RWPE2 (cell line): ENCODE measurements around the gene SCFD1.
"Not testable (repeated sequence)": the region's sequence is repeated elsewhere in the genome, so short reads cannot be mapped to it uniquely, and the experiment has no call there.

Source experiments
- ATAC-seq: fragments of 200-7000 bp; cut with Tn5 transposase; 3 replicates; pipeline ENCODE4 v1.9.1; 2021; ENCODE audit warnings: low read depth
- DNase-seq: peaks from one replicate; pipeline ENCODE4 v3.0.0-alpha.2; 2020; ENCODE audit warnings: low spot score
- H3K27ac ChIP-seq: fragments of 450-650 bp; 2 replicates; pipeline ENCODE4 v1.5.1; 2017; ENCODE audit warnings: mild to moderate bottlenecking; ENCODE audit not compliant: poor library complexity, severe bottlenecking
- H3K27me3 ChIP-seq: fragments of 250-450 bp; sonication (Bioruptor Pico); 2 replicates; pipeline ENCODE4 v1.5.1; 2021; ENCODE audit warnings: mild to moderate bottlenecking, moderate library complexity; ENCODE audit not compliant: insufficient read depth, poor library complexity, severe bottlenecking
- H3K36me3 ChIP-seq: fragments of 250-450 bp; sonication (Bioruptor Pico); 2 replicates; pipeline ENCODE4 v1.5.1; 2020; ENCODE audit warnings: low read depth, mild to moderate bottlenecking, moderate library complexity
- H3K4me1 ChIP-seq: fragments of 250-450 bp; sonication (Bioruptor Pico); 2 replicates; pipeline ENCODE4 v1.5.1; 2021; ENCODE audit warnings: mild to moderate bottlenecking, moderate library complexity; ENCODE audit not compliant: insufficient read depth, poor library complexity, severe bottlenecking
- H3K4me3 ChIP-seq: fragments of 250-450 bp; sonication (Bioruptor Pico); 2 replicates; pipeline ENCODE4 v1.5.1; 2021; ENCODE audit warnings: mild to moderate bottlenecking, moderate library complexity; ENCODE audit not compliant: severe bottlenecking
- H3K9me3 ChIP-seq: fragments of 250-450 bp; sonication (Bioruptor Pico); 2 replicates; pipeline ENCODE4 v1.5.1; 2021; ENCODE audit warnings: mild to moderate bottlenecking, moderate library complexity; ENCODE audit not compliant: severe bottlenecking
- CTCF ChIP-seq: fragments of 450-650 bp; IDR thresholded peaks from one replicate; pipeline ENCODE4 v1.5.1; 2017; ENCODE audit warnings: mild to moderate bottlenecking, moderate library complexity; ENCODE audit not compliant: poor library complexity, severe bottlenecking

Gene SCFD1

GRCh38 chr14:30641207-30641606 is 19.1 kb downstream of the SCFD1 start:
- no peak for TF ChIP-seq CTCF
- Histone ChIP-seq H3K36me3 (peaks cover 99% of the 10 kb centered on the region), H3K27me3 (no peaks in the 10 kb centered on the region), H3K9me3 (peaks cover 5% of the 10 kb centered on the region), H3K4me3 (no peak overlapping the region), H3K4me1 (no peaks in the 10 kb centered on the region), H3K27ac (no peak overlapping the region)
- ATAC-seq (no peak), DNase-seq (no peak)

- not testable (repeated sequence) for H3K4me1 ChIP-seq, H3K27ac ChIP-seq, DNase-seq, ATAC-seq, H3K27me3 ChIP-seq, H3K9me3 ChIP-seq, H3K4me3 ChIP-seq
- peaks cover 81% of the 10 kb centered on the region for H3K36me3 ChIP-seq
Observed at GRCh38 chr14:30644462-30644861, 22.3 kb downstream of the SCFD1 start.

- Histone ChIP-seq H3K4me3 (no peak overlapping the region), H3K9me3 (peaks cover 5% of the 10 kb centered on the region), H3K4me1 (no peaks in the 10 kb centered on the region), H3K36me3 (peaks cover 81% of the 10 kb centered on the region), H3K27ac (no peak overlapping the region), H3K27me3 (no peaks in the 10 kb centered on the region)
- DNase-seq (no peak), ATAC-seq (no peak)
- no peak for TF ChIP-seq CTCF
Observed at GRCh38 chr14:30645600-30645999, 23.5 kb downstream of the SCFD1 start.

- Histone ChIP-seq H3K36me3 (peaks cover 81% of the 10 kb centered on the region), H3K27ac (no peak overlapping the region)
Observed at GRCh38 chr14:30648471-30648870, 26.4 kb downstream of the SCFD1 start.

GRCh38 chr14:30651937-30652336 is 29.8 kb downstream of the SCFD1 start:
- DNase-seq, result no peak

More at GRCh38 chr14:30648471-30648870, 26.4 kb downstream of the SCFD1 start:
- H3K4me3 ChIP-seq, result no peak overlapping the region
- H3K27me3 ChIP-seq, result no peaks in the 10 kb centered on the region
- DNase-seq (no peak), ATAC-seq (no peak)
- TF ChIP-seq CTCF, result no peak
- H3K4me1 ChIP-seq, result no peaks in the 10 kb centered on the region
- H3K9me3 ChIP-seq, result peaks cover 5% of the 10 kb centered on the region

More at GRCh38 chr14:30651937-30652336, 29.8 kb downstream of the SCFD1 start:
- ATAC-seq, result no peak
- Histone ChIP-seq H3K27me3 (no peaks in the 10 kb centered on the region), H3K9me3 (no peaks in the 10 kb centered on the region), H3K27ac (no peak overlapping the region), H3K4me1 (no peaks in the 10 kb centered on the region), H3K4me3 (no peak overlapping the region), H3K36me3 (peaks cover 86% of the 10 kb centered on the region)
- TF ChIP-seq CTCF, result no peak
